SK-N-SH treated with all-trans-retinoic acid at 6 μM for 48 hours (cell line): ENCODE measurements around the gene LIMK2.

Experiments
- ARNTL ChIP-seq: fragments of 450-650 bp; formaldehyde crosslinking; IDR thresholded peaks from 2 replicates; pipeline ENCODE4 v1.5.0; 2020; ENCODE audit warnings: low read depth, mild to moderate bottlenecking, moderate library complexity, borderline replicate concordance
- ESRRG ChIP-seq: fragments of 250-450 bp; sonication (Bioruptor Pico); IDR thresholded peaks from 2 replicates; pipeline ENCODE4 v1.6.1; 2021; ENCODE audit warnings: mild to moderate bottlenecking
- ISL1 ChIP-seq: fragments of 250-450 bp; sonication (Bioruptor Pico); IDR thresholded peaks from 2 replicates; pipeline ENCODE4 v2.1.2; 2022; ENCODE audit warnings: mild to moderate bottlenecking, moderate library complexity
- OSR1 ChIP-seq: fragments of 250-450 bp; sonication (Bioruptor Pico); IDR thresholded peaks from 2 replicates; pipeline ENCODE4 v1.8.0; 2022; ENCODE audit warnings: moderate library complexity, mild to moderate bottlenecking, inconsistent platforms
- RARB ChIP-seq: fragments of 250-450 bp; sonication (Bioruptor Pico); IDR thresholded peaks from 2 replicates; pipeline ENCODE4 v1.8.0; 2021; ENCODE audit warnings: mild to moderate bottlenecking, moderate library complexity
- ZC3H10 ChIP-seq: fragments of 250-450 bp; sonication (Bioruptor Pico); IDR thresholded peaks from 2 replicates; pipeline ENCODE4 v1.5.1; 2021; ENCODE audit warnings: mild to moderate bottlenecking, moderate library complexity
- ZFP3 ChIP-seq: fragments of 250-450 bp; sonication (Bioruptor Pico); IDR thresholded peaks from 2 replicates; pipeline ENCODE4 v1.5.0; 2020; ENCODE audit warnings: mild to moderate bottlenecking, moderate library complexity
- ZFP30 ChIP-seq: fragments of 450-650 bp; formaldehyde crosslinking; IDR thresholded peaks from 2 replicates; pipeline ENCODE4 v1.5.0; 2022; ENCODE audit warnings: mild to moderate bottlenecking, moderate library complexity
- TF ChIP-seq, protein P1 (sequence below): fragments of 250-450 bp; sonication (Bioruptor Pico); IDR thresholded peaks from 2 replicates; pipeline ENCODE4 v1.5.1; 2020; ENCODE audit warnings: low read depth, mild to moderate bottlenecking, moderate library complexity
- TF ChIP-seq, protein P2 (sequence below): fragments of 250-450 bp; sonication (Bioruptor Pico); IDR thresholded peaks from 2 replicates; pipeline ENCODE4 v1.5.1; 2021; ENCODE audit warnings: mild to moderate bottlenecking, moderate library complexity
- TF ChIP-seq, protein P3 (sequence below): fragments of 250-450 bp; sonication (Bioruptor Pico); IDR thresholded peaks from 2 replicates; pipeline ENCODE4 v1.8.0; 2020; ENCODE audit warnings: mild to moderate bottlenecking, moderate library complexity, borderline replicate concordance
- TF ChIP-seq, protein P4 (sequence below): fragments of 250-450 bp; sonication (Bioruptor Pico); IDR thresholded peaks from 2 replicates; pipeline ENCODE4 v1.8.0; 2021; ENCODE audit warnings: low read depth, mild to moderate bottlenecking, moderate library complexity, borderline replicate concordance
- TF ChIP-seq, protein P5 (sequence below): fragments of 250-450 bp; sonication (Bioruptor Pico); IDR thresholded peaks from 2 replicates; pipeline ENCODE4 v1.5.0; 2020; ENCODE audit warnings: mild to moderate bottlenecking, moderate library complexity

DNA sequence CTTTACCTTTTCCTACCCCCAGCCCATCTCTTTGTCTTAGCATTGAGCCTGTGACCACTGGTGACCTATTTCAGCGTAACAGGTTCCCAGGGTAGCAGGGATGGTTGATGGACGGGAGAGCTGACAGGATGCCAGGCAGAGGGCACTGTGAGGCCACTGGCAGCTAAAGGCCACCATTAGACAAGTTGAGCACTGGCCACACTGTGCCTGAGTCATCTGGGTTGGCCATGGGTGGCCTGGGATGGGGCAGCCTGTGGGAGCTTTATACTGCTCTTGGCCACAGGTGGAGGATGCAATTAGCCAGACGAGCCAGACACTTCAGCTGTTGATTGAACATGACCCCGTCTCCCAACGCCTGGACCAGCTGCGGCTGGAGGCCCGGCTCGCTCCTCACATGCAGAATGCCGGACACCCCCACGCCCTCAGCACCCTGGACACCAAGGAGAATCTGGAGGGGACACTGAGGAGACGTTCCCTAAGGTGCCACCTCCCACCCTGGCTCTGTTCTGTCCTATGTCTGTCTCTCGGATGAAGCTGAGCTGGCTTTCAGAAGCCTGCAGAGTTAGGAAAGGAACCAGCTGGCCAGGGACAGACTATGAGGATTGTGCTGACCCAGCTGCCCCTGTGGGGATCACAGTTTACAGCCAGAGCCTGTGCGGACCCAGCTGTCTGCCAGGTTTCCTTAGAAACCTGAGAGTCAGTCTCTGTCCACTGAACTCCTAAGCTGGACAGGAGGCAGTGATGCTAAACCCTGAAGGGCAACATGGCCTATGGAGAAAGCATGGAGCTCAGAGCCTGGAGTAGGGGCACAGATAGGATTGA is 50.4 kb downstream of the LIMK2 start:
- no peak for TF ChIP-seq ZFP3
- TF ChIP-seq, protein P1, sequence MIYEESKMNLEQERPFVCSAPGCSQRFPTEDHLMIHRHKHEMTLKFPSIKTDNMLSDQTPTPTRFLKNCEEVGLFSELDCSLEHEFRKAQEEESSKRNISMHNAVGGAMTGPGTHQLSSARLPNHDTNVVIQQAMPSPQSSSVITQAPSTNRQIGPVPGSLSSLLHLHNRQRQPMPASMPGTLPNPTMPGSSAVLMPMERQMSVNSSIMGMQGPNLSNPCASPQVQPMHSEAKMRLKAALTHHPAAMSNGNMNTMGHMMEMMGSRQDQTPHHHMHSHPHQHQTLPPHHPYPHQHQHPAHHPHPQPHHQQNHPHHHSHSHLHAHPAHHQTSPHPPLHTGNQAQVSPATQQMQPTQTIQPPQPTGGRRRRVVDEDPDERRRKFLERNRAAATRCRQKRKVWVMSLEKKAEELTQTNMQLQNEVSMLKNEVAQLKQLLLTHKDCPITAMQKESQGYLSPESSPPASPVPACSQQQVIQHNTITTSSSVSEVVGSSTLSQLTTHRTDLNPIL (CRISPR knock-in tag): no peak
- TF ChIP-seq ESRRG: no peak
- no peak for TF ChIP-seq ZFP30 (CRISPR knock-in tag)
- TF ChIP-seq RARB: no peak
- TF ChIP-seq, protein P2, sequence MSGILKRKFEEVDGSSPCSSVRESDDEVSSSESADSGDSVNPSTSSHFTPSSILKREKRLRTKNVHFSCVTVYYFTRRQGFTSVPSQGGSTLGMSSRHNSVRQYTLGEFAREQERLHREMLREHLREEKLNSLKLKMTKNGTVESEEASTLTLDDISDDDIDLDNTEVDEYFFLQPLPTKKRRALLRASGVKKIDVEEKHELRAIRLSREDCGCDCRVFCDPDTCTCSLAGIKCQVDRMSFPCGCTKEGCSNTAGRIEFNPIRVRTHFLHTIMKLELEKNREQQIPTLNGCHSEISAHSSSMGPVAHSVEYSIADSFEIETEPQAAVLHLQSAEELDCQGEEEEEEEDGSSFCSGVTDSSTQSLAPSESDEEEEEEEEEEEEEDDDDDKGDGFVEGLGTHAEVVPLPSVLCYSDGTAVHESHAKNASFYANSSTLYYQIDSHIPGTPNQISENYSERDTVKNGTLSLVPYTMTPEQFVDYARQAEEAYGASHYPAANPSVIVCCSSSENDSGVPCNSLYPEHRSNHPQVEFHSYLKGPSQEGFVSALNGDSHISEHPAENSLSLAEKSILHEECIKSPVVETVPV: no peak
- TF ChIP-seq, protein P3, sequence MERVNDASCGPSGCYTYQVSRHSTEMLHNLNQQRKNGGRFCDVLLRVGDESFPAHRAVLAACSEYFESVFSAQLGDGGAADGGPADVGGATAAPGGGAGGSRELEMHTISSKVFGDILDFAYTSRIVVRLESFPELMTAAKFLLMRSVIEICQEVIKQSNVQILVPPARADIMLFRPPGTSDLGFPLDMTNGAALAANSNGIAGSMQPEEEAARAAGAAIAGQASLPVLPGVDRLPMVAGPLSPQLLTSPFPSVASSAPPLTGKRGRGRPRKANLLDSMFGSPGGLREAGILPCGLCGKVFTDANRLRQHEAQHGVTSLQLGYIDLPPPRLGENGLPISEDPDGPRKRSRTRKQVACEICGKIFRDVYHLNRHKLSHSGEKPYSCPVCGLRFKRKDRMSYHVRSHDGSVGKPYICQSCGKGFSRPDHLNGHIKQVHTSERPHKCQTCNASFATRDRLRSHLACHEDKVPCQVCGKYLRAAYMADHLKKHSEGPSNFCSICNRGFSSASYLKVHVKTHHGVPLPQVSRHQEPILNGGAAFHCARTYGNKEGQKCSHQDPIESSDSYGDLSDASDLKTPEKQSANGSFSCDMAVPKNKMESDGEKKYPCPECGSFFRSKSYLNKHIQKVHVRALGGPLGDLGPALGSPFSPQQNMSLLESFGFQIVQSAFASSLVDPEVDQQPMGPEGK (CRISPR knock-in tag): no peak
- no peak for TF ChIP-seq ZC3H10
- TF ChIP-seq, protein P4, sequence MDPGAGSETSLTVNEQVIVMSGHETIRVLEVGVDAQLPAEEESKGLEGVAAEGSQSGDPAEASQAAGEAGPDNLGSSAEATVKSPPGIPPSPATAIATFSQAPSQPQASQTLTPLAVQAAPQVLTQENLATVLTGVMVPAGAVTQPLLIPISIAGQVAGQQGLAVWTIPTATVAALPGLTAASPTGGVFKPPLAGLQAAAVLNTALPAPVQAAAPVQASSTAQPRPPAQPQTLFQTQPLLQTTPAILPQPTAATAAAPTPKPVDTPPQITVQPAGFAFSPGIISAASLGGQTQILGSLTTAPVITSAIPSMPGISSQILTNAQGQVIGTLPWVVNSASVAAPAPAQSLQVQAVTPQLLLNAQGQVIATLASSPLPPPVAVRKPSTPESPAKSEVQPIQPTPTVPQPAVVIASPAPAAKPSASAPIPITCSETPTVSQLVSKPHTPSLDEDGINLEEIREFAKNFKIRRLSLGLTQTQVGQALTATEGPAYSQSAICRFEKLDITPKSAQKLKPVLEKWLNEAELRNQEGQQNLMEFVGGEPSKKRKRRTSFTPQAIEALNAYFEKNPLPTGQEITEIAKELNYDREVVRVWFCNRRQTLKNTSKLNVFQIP (CRISPR knock-in tag): no peak
- no peak for TF ChIP-seq ARNTL (CRISPR knock-in tag)
- TF ChIP-seq ISL1: no peak
- TF ChIP-seq OSR1 (CRISPR knock-in tag): no peak
- TF ChIP-seq, protein P5, sequence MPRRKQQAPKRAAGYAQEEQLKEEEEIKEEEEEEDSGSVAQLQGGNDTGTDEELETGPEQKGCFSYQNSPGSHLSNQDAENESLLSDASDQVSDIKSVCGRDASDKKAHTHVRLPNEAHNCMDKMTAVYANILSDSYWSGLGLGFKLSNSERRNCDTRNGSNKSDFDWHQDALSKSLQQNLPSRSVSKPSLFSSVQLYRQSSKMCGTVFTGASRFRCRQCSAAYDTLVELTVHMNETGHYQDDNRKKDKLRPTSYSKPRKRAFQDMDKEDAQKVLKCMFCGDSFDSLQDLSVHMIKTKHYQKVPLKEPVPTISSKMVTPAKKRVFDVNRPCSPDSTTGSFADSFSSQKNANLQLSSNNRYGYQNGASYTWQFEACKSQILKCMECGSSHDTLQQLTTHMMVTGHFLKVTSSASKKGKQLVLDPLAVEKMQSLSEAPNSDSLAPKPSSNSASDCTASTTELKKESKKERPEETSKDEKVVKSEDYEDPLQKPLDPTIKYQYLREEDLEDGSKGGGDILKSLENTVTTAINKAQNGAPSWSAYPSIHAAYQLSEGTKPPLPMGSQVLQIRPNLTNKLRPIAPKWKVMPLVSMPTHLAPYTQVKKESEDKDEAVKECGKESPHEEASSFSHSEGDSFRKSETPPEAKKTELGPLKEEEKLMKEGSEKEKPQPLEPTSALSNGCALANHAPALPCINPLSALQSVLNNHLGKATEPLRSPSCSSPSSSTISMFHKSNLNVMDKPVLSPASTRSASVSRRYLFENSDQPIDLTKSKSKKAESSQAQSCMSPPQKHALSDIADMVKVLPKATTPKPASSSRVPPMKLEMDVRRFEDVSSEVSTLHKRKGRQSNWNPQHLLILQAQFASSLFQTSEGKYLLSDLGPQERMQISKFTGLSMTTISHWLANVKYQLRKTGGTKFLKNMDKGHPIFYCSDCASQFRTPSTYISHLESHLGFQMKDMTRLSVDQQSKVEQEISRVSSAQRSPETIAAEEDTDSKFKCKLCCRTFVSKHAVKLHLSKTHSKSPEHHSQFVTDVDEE (CRISPR knock-in tag): no peak
